ENCODE data around the gene NBPF1.
"Not testable (repeated sequence)": the region's sequence is repeated elsewhere in the genome, so short reads cannot be mapped to it uniquely, and the experiment has no call there.

The NBPF1 gene

DNA sequence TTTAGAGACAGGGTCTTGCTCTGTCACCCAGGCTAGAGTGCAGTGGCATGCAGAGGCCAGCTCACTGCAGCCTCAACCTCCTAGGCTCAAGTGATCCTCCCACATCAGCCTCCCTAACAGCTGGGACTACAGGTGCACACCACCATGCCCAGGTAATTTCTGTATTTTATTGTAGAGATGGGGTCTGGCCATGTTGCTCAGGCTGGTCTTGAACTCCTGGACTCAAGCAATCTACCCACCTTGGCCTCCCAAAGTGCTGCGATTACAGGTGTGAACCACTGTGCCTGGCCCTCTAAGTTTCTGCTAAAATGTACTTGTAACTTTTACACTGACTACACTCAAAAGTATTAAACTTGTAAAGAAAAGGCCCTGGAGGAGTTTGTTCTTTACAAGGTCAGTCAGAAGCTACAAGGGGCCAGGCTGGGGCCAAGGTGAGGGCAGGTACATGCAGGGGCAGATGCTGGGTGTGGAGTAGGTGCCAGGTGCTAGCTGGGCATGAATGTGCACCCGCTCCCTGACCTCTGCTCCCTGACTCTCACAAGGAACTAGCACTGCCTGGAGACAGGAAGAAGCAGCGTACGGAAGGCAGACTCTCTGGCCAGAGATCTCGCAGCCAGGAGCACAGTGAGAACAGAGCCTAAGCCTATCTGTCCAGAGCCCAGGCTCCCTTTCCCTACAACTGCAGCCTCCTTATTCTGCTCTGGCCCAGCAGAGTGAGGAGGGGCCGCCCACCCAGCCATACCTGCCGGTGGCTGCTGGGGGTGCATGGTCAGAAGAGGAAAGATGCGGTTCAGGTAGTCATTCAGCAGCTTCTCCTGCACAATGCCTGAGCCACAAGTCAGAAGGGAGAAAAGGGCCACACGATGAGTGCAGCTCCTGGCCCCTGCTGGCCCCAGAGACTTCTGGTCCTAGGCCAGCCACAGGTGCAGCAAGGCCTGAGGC is 28.9 kb upstream of the NBPF1 start:
- not testable (repeated sequence) for DNase-seq

DNA sequence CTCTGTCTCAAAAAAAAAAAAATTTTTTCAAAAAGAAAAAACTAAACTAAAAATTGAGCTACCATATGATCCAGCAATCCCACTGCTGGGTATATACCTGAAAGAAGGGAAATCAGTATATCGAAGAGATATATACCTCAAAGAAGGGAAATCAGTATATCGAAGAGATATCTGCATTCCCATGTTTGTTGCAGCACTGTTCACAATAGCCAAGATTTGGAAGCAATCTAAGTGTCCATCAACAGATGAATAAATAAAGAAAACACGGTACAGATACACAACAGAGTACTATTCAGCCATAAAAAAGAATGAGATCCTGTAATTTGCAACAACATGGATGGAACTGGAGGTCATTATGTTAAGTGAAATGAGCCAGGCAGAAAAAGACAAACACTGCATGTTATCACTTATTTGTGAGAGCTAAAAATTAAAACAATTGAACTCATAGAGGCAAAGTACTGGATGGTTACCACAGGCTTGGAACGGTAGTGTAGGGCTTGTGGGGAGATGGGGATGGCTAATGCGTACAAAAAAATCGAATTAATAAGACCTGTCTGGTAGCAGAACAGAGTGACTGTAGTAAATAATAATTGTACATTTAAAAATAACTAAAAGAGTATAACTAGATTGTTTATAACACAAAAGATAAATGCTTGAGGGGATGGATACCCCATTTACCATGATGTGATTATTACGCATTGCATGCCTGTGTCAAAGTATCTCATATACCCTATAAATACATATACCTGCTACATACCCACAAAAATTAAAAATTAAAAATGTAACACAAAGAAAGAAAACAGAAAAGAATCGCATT is 28.0 kb upstream of the NBPF1 start:
- not testable (repeated sequence) for DNase-seq

DNA sequence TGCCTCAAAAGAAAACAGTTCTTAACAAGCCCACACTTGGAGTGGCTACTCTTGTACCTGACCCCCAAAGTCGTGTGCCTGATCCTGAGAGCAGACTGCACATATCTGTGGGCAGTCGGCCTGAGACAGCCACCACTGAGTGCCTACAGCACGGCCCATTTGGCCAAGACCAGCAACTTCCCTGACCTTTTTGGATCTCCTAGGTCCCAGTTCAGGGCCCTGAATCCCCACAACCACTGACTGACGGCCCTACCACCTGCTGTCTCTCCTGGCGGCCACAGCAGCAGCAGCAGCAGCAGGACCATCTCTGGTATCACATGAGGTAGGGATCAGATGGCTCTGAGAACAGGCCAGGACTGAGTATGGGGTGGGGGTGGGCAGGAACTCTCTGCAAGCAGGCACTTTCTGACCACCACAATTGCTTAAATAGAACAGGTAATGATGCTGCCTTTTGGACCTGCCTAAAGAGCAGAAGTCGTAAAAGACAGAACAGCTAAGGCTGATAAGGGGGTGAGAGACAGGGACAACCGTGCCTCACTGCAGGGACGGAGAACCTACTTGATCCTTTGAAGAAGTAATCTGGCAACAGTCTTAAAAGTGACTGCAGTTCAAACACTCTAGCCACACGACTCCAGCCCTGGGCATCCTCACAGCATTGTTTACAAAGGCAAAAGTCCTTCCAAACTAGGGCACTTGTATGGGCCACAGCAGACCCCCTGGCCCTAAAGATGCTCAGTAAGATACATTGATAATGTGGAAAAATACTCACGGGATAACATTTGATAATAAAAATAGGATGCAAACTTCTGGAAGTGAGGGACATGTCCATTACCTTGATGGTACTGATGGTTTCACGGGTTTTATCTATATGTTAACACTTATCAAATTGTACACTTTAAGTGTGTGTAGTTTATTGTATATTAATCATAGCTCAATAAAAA is 26.0 kb upstream of the NBPF1 start:
- DNase-seq = not testable (repeated sequence)

DNA sequence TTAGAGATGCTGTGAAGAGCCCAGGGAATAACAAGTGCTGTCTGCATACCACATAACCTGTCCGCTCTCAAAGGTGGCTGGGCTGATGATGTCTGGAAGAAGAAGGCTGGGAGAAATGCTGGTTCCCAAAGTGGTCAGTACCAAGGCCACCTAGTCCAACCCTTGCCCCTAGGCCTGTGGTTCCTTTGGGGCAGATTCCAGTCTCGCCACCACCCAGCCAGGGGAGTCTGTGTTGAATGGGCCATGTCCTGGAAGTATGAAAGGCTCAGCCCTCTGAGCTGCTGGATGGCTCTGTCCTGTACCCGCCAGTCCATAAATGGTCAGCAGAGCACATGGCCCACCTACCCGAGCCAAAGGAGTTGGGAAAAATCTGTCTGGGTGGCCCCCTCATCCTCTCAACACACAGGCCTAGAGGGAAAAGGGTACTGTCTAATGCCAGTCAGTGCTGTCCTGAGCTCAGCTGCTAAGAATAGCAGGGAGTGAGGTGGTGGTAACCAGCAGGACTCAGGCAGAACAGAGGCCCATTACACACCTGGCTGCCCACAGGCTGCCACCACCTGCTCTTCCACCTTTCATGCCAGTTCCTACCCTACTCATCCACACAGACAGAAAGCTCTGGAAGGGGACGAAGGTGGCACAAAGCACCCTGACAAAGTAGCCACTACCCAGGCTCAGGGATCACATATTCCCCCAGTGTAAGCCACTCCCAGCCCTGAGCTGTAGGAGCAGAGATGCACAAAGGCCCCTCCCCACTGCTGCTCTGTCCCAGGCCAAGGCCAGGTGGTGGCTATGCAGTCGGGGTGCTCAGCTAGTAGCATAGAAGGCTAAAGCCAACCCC is 24.8 kb upstream of the NBPF1 start:
- DNase-seq = not testable (repeated sequence)

DNA sequence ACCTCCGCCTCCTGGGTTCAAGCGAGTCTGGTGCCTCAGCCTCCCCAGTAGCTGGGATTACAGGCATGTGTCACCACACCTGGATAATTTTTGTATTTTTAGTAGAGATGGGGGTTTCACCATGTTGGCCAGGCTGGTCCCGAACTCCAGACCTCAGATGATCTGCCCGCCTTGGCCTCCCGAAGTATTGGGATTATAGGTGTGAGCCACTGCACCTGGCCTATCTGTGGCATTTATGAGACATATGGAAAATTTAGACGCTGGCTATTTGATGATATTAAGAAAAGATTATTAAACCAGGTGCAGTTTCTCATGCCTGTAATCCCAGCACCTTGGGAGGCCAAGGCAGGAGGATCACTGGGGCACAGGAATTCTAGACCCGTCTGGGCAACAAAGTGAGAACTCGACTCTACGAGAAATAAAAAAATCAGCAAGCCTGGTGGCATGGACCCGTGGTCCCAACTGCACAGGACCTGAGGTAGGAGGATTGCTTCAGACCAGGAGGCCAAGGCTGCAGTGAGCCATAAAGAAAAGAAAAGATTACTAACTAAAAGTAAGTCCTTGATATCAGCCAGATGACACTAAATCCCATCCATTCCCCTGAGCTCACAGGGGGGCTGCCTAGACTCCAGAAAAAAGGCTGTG is 23.3 kb upstream of the NBPF1 start:
- DNase-seq = not testable (repeated sequence)

DNA sequence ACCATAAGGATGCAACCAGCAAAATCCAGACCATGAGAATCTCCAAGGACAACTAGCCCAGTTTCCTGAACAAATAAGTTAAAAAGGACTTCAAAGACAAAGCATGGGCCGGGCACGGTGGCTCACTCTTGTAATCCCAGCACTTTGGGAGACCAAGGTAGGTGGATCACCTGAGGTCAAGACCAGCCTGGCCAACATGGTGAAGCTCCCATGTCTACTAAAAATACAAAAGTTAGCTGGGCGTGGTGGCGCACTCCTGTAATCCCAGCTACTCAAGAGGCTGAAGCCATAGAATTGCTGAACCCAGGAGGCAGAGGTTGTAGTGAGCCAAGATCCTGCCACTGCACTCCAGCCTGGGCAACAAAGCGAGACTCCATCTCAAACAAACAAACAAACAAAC is 22.6 kb upstream of the NBPF1 start:
- DNase-seq = not testable (repeated sequence)

DNA sequence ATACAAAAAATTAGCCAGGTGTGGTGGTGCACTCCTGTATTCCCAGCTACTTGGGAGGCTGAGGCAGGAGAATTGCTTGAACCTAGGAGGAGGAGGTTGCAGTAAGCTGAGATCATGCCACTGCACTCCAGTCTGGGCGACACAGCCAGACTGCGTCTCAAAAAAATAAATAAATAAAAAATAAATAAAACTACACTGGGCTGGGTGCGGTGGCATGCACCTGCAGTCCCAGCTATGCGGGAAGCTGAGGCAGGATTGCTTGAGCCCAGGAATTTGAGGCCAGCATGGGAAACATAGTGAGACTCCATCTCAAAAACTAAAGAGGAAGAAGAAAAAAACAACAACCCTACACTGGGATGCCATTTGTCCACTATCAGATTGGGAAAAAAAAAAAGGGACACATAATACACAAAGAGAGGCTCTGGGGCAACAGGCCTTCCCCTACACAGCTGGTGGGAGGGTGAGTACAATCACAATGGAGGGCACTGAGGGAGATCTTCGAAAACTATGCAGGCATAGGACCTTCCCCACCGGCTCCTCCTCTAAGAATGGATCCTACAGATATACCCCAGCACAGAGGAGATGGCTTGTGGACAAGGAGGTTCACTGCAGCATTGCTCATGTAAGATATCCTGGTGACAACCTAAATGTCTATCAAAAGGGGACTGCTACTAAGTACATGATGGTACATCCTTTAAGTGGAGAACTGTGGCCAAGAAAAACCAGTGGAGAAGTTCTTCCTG is 20.3 kb upstream of the NBPF1 start:
- DNase-seq = not testable (repeated sequence)

DNA sequence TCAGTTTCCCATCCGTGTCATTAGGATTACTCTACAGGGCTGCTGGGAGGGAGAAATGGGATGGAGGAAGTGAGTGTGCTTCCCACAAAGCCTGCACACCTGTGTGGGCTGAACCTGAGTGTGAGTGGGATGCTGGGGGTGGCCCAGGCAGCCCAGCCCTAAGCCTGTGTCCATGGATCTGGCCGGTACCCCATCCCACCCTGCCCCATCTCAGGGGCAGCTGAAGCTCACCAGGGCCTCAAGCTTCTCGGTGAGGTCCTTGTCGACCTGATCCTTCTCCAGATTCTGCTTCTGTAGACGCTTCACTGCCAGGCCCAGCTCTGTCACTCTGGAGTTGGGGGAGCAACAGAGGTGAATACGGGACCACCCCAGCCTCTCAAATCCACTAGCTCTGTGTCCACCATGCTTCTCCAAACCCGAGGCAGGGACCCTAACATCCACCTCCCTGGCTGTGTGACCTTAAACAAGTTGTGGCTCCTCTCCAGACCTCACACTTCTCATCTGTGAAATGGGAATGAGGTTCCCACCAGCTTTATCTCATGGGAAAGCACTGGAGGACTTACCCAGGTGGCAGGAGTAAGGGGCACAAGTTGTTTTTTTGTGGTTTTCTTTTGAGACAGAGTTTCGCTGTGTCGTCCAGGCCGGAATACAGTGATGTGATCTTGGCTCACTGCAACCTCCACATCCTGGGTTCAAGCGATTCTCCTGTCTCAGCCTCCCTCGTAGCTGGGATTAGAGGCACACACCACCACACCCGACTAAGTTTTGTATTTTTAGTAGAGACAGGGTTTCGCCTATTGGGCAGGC is 18.9 kb upstream of the NBPF1 start:
- DNase-seq = not testable (repeated sequence)

DNA sequence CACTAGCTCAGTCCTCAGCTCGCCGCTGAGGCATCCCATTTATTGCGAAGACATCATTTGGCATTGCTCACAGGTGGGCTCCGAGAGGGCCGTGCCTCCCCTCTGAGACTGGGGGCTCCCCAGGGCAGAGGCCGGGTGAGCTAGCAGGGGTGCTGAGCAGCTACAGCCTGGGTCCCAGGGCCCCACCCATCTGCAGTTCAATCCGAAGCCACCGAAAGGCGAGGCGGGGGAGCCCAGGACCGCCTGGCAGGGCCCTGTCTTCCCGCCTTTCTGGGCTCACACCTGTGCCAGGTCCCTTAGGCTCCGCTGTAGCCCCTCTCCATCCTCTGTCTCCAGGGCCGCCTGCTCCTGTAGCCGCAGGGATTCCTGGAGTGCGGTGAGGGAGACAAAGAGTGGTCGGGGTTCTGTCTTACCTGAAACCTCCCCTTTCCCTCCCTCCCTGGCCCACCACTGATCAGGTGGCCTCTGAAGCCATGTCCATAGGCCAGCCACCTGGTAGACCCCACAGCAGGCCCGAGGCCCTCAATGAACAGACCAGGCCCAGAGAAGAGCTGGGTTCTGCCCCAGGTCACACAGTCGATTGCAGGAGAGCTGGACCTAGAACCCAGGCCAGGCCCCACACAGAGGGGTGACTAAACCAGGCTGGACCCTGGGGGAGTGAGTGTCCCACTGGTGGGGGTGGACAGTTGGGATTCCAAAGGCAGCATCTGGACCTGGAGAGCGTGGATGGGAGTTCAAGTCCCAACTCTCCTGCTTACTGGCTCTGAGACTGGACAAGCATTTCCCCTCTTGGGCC is 18.1 kb upstream of the NBPF1 start:
- DNase-seq = no peak

DNA sequence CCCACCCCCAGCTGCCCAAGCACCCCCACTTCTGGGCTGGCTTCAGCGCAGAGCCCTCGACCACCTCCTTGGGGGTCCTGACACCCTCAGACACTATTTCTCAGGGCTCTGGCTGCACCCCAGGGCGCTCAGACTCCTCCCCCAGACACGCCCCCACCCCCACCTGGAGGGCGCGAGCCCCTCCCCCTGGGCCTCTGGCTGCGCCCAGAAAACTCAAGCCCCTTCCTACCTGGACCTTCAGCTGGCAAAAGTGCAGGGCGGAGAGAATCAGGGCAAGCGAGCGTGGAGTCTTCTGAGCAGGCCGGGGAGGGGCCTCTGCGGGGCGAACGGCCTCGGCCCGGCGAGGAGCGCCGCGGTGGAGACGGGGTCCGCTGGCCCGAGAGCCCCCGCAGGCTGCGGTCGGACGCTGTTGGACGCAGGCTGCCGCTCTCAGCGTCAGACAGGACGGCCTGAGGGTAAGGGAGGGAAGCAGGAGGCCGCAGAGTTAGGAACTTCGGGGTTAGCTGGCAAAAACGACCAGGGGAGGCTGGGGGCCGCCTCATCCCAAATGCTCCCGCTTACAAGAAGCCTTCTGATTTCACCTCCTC is 17.4 kb upstream of the NBPF1 start:
- DNase-seq = no peak

DNA sequence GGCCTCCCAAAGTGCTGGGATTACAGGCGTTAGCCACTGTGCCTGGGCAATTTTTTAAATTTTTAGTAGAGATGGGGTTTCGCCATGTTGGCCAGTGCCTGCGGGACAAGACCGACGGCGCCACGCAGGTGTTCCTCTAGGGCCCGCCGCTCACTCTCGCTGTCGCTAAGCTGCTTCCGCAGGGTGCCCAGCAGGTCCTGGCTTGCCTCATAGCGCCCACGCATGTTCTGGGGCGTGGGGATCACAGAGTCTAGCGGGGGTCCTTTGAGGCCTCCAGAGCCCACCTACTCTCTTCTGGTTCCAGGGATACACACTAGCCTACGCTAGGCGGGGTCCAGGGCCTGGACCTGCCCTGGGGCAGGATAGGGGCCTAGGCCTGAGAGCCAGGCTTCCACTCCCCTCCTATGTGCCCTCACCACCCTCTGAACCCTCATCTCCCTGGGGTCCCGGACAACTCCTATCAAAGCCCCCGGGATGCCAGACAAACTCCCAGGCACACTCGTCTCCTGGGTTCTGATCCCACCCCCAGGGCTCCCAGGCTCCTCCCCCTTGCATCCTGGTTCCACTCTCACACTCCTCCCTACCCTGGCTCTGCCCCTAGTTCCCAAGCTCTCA is 16.7 kb upstream of the NBPF1 start:
- not testable (repeated sequence) for DNase-seq

DNA sequence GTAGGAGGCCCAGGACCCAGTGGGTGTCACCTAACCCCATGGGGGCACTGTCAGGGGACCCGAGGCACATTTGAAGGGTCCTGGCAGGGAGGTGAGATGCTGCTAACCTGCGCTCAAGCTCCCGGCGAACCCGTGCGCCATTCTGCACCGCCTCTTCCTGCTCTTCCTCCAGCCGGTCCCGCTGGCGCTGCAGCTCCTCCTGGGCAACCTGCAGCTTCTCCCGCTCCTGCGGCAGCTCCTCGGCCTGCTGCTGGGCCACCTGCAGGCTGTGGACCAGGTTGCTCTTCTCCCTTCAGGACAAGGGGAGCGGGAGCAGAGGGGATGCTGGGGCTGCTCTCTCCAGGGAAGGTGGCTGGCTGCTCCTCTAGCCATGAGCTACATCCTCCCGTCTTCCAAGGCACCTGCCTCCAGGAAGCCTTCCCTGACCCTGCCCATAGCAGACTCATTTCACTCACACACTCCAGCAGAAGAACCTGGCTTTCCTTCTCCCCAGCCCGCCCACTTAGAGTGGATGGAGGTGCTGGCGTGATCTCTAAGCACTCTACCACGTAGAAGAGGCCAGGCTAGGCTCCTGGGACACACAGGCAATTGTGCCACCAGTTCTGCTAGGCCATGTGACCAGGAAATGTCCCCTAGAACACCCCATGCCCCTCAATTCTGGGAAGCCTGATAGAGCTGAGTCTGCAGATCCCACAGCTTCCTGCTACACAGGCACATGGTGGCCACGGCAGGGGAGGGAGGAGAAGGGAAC is 15.2 kb upstream of the NBPF1 start:
- DNase-seq = no peak

DNA sequence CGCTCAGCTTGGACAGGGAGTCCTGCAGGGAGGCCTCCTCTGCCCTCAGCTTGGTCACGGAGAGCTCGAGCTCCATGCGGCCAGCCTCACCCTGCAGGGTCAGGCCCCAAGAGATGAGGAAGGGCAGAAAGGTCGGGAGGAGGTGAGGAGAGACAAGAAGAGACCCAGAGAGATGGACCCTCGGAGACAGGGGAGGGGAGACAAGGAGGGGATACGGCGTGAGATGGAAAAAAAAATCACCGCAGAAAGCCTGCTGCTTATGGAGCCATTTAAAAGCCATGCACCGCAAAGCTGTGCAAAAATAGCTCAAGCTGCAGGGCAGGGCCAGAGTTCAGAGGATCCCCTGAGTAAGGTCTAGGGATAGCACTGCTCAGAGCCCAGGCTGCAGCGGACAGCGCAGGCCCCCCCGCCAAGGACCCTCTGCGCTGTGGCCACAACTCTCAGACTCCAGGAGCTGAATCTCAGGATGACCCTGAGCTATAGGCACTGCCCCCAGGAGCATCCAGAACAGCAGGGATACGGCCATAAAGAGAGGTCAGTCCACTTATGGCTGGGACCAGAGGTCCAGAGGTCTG is 13.1 kb upstream of the NBPF1 start:
- not testable (repeated sequence) for DNase-seq

DNA sequence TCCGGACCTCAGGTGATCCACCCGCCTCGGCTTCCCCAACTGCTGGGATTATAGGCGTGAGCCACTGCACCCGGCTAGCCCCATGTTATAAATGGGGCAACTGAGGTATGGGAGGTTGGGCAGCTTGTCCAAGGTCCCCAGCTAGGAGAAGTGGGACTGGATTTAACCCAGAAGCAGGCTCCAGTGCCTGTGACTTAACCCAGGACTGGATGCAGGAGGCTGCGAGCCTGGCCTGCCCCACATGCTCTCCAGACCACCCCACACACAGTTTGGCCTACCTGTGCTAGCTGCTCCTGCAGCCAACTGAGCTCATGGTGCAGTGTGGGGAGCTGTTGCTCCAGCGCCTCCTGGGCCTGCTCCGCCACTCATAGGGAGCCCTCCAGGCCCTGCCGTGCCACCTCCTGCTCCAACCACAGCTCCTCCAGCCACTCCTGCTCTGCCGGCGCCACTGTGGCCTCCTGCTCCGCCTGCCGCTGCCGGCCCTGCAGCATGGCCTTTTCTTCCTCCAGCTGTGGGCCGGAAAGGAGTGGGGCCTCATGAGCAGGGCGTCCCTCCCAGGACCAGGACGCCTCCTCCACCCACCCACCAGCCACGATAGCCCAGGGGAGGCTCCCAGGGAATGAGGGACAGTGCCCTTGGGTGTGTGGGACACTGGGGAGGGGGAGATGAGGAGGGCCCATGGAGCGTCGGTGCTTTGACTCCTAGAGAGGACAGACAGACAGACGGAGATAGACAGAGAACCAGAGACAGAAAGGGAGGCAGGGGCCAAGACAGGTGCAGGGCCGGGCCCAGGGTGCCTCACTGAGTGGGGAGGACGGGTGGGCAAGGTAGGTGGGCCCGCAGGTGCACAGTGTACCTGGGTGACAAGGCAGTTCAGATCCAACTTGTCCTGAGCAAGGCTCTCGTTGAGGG is 12.4 kb upstream of the NBPF1 start:
- no peak for DNase-seq
